ENCODE results near the gene RBPMS2. TPM values are rescaled to one million over a fixed set of nuclear protein-coding genes. Genes with fewer than 3 reads are reported as not detected.
A peak's percentile ranks its signal among the peaks of the same experiment; 100 is the strongest.
"Not testable (repeated sequence)": the region's sequence is repeated elsewhere in the genome, so short reads cannot be mapped to it uniquely, and the experiment has no call there.

Gene RBPMS2
- total RNA-seq, 1 donor from 2014 or later: 0.05 TPM

- no peak for DNase-seq (ENCODE audit: low read depth)
Measured at GRCh38 chr15:64754663-64755426, 20.5 kb downstream of the RBPMS2 start.

- no peak for DNase-seq (ENCODE audit: low read depth)
Measured at GRCh38 chr15:64753480-64754185, 21.8 kb downstream of the RBPMS2 start.

GRCh38 chr15:64751464-64751863, 23.9 kb downstream of the RBPMS2 start:
- DNase-seq (ENCODE audit: low read depth): no peak

- no peak for DNase-seq (ENCODE audit: low read depth)
Measured at GRCh38 chr15:64749999-64750657, 25.3 kb downstream of the RBPMS2 start.

GRCh38 chr15:64749167-64749566, 26.2 kb downstream of the RBPMS2 start:
- DNase-seq (ENCODE audit: low read depth): peak; percentile 51

- DNase-seq (ENCODE audit: low read depth): no peak
Measured at GRCh38 chr15:64748251-64748650, 27.1 kb downstream of the RBPMS2 start.

GRCh38 chr15:64747578-64747977, 27.8 kb downstream of the RBPMS2 start:
- no peak for DNase-seq (ENCODE audit: low read depth)

GRCh38 chr15:64746921-64747320, 28.5 kb downstream of the RBPMS2 start:
- no peak for DNase-seq (ENCODE audit: low read depth)

- no peak for DNase-seq (ENCODE audit: low read depth)
Measured at GRCh38 chr15:64746356-64746755, 29.0 kb downstream of the RBPMS2 start.

- DNase-seq (ENCODE audit: low read depth): no peak
Measured at GRCh38 chr15:64743691-64744090, 31.7 kb downstream of the RBPMS2 start.

- no peak for DNase-seq (ENCODE audit: low read depth)
Measured at GRCh38 chr15:64742921-64743320, 32.5 kb downstream of the RBPMS2 start.

GRCh38 chr15:64742385-64742784, 33.0 kb downstream of the RBPMS2 start:
- peak; percentile 56 for DNase-seq (ENCODE audit: low read depth)

- not testable (repeated sequence) for DNase-seq (ENCODE audit: low read depth)
Measured at GRCh38 chr15:64741708-64742107, 33.7 kb downstream of the RBPMS2 start.

- peak; percentile 31 for DNase-seq (ENCODE audit: low read depth)
Measured at GRCh38 chr15:64740311-64741170, 34.8 kb downstream of the RBPMS2 start.

GRCh38 chr15:64739577-64740143, 35.7 kb downstream of the RBPMS2 start:
- no peak for DNase-seq (ENCODE audit: low read depth)

- DNase-seq (ENCODE audit: low read depth): no peak
Measured at GRCh38 chr15:64739156-64739555, 36.2 kb downstream of the RBPMS2 start.

GRCh38 chr15:64738226-64739095, 36.9 kb downstream of the RBPMS2 start:
- DNase-seq (ENCODE audit: low read depth): no peak

- DNase-seq (ENCODE audit: low read depth): no peak
Measured at GRCh38 chr15:64732156-64732860, 43.1 kb downstream of the RBPMS2 start.

- no peak for DNase-seq (ENCODE audit: low read depth)
Measured at GRCh38 chr15:64731805-64732151, 43.6 kb downstream of the RBPMS2 start.
